Colonic mucosa (tissue), 4 donors: ENCODE measurements around the gene SLC7A1. TPM values are rescaled to one million over a fixed set of nuclear protein-coding genes. Genes with fewer than 3 reads are reported as not detected.

ENCODE experiments used
- DNase-seq: peaks from one replicate; pipeline ENCODE4 v3.0.0-alpha.2; 2020
- H3K27ac ChIP-seq: fragments of 200-600 bp; one replicate; pipeline ENCODE4 v1.8.0; 2021
- H3K27me3 ChIP-seq: fragments of 200-600 bp; one replicate; pipeline ENCODE4 v1.8.0; 2021
- H3K36me3 ChIP-seq: fragments of 200-600 bp; one replicate; pipeline ENCODE4 v1.8.0; 2021
- H3K4me1 ChIP-seq: fragments of 200-600 bp; one replicate; pipeline ENCODE4 v1.8.0; 2021; ENCODE audit warnings: mild to moderate bottlenecking
- H3K4me3 ChIP-seq: fragments of 200-600 bp; one replicate; pipeline ENCODE4 v1.8.0; 2021
- H3K9ac ChIP-seq, 2 donors: one replicate each; pipeline ENCODE4 v1.7.0; 2013; ENCODE audit warnings: control low read depth in 2 of 2, low read depth in 2 of 2, low read length in 2 of 2
- H3K9me3 ChIP-seq: fragments of 200-600 bp; one replicate; pipeline ENCODE4 v1.8.0; 2021
- intact Hi-C: fragments of 100-400 bp; cut with DNase I; formaldehyde crosslinking; loops from one replicate; pipeline ENCODE4 v1.14.1; 2022
- total RNA-seq, 2 donors: library from RNA; stranded (reverse); fragmentation: NEBNext Ultra II Directional in 1 of 2; extraction: Animal tissue kit (Norgen Biotek cat#: 25700) in 1 of 2; gene quantifications; one replicate each; pipeline ENCODE4 v1.2.1, GENCODE V29; 2021
- TF ChIP-seq, protein P1 (sequence below): fragments of 200-600 bp; IDR thresholded peaks from one replicate; pipeline ENCODE4 v1.8.0; 2022; ENCODE audit warnings: antibody characterized with exemption, mild to moderate bottlenecking
- donor health status: healthy.
- donor health status: DM: no; HTN: no; CAD: no.
- donor health status: DM: no; HTN: no; CAD: no.

Gene SLC7A1
- total RNA-seq, 2 donors from 2014 or later, result 52.4 to 62.8 TPM

DNA sequence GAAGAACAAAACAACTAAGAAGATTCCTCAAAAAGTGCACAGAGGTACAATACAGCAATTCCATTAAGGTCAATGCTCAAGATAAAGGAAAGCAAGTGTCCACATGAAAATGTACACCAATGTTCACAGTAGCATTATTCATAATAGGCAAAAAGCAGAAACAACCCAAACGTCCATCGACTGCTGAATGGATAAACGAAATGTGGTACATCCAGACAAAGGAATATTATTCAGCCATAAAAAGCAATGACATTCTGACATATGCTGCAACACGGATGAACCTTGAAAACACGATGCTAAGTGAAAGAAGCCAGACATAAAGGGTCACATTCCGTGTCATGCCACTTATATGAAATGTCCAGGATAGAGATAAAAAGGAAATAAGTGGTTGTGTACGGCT is 29.3 kb downstream of the SLC7A1 start:
- TF ChIP-seq, protein P1, sequence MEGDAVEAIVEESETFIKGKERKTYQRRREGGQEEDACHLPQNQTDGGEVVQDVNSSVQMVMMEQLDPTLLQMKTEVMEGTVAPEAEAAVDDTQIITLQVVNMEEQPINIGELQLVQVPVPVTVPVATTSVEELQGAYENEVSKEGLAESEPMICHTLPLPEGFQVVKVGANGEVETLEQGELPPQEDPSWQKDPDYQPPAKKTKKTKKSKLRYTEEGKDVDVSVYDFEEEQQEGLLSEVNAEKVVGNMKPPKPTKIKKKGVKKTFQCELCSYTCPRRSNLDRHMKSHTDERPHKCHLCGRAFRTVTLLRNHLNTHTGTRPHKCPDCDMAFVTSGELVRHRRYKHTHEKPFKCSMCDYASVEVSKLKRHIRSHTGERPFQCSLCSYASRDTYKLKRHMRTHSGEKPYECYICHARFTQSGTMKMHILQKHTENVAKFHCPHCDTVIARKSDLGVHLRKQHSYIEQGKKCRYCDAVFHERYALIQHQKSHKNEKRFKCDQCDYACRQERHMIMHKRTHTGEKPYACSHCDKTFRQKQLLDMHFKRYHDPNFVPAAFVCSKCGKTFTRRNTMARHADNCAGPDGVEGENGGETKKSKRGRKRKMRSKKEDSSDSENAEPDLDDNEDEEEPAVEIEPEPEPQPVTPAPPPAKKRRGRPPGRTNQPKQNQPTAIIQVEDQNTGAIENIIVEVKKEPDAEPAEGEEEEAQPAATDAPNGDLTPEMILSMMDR, result no peak
- Histone ChIP-seq H3K36me3 (no peaks in the 10 kb centered on the region), H3K9me3 (no peaks in the 10 kb centered on the region), H3K9ac (no peak overlapping the region), H3K27ac (no peak overlapping the region), H3K4me1 (peaks cover 10% of the 10 kb centered on the region), H3K4me3 (no peak overlapping the region), H3K27me3 (no peaks in the 10 kb centered on the region)
- no peak for DNase-seq
- intact Hi-C loops, result no loop called here

DNA sequence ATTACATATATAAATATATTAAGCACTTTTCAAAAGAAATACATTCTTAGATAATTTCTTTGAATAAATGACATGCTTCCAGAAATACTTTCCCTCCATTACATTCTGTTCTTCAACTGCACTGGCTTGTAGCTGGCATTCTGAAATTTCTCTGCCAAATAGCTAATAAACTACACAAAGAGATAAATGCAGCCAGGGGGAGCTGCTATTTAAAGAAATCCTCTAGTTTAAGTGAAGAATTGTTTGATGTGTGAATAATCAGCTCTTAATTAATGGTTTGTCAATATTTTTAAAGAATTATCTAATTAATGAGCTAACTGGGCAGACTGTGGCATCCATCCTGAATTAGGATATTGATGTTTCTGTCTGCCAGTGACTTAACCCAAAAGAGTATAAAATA is 30.7 kb downstream of the SLC7A1 start:
- peaks cover 6% of the 10 kb centered on the region for H3K4me1 ChIP-seq
- H3K36me3 ChIP-seq, result no peaks in the 10 kb centered on the region
- H3K4me3 ChIP-seq, result no peak overlapping the region
- H3K27me3 ChIP-seq, result no peaks in the 10 kb centered on the region
- no peaks in the 10 kb centered on the region for H3K9me3 ChIP-seq
- TF ChIP-seq, protein P1, result no peak
- no peak overlapping the region for H3K27ac ChIP-seq
- H3K9ac ChIP-seq, result no peak overlapping the region
- no peak for DNase-seq
- intact Hi-C loops, result no loop called here

GRCh38 chr13:29564373-29564772 is 31.1 kb downstream of the SLC7A1 start:
- Histone ChIP-seq H3K4me1 (peaks cover 4% of the 10 kb centered on the region), H3K27me3 (no peaks in the 10 kb centered on the region), H3K9me3 (no peaks in the 10 kb centered on the region), H3K27ac (no peak overlapping the region), H3K36me3 (no peaks in the 10 kb centered on the region), H3K4me3 (no peak overlapping the region), H3K9ac (no peak overlapping the region)
- no peak for DNase-seq
- intact Hi-C loops, result no loop called here
- TF ChIP-seq, protein P1, result no peak

DNA sequence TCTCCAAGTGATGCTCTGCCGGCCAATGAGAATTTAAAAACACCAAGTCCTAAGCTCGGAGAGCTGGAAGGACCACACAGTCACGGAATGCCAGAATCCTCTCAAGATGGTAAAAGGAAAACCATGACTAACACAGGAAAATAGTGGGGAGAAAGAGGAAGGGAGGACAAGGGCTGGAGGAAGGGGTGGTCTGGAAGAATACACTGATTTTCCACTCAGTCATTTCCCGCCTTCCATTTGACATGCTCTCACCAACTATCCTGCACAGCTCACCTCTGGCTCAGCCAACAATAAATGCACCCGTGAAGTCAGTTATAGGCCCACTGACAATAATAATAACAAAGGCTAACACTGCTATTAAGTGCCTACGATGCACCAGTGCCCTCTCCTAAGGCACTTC is 31.5 kb downstream of the SLC7A1 start:
- H3K9me3 ChIP-seq, result no peaks in the 10 kb centered on the region
- TF ChIP-seq, protein P1, result no peak
- no peaks in the 10 kb centered on the region for H3K27me3 ChIP-seq
- no peak overlapping the region for H3K9ac ChIP-seq
- no peaks in the 10 kb centered on the region for H3K36me3 ChIP-seq
- no peak overlapping the region for H3K4me3 ChIP-seq
- peaks cover 4% of the 10 kb centered on the region for H3K4me1 ChIP-seq
- no peak for DNase-seq
- no peak overlapping the region for H3K27ac ChIP-seq
- intact Hi-C loops, result no loop called here

- H3K4me3 ChIP-seq, result no peak overlapping the region
- peaks cover 4% of the 10 kb centered on the region for H3K4me1 ChIP-seq
- intact Hi-C loops, result no loop called here
- H3K9ac ChIP-seq, result no peak overlapping the region
- H3K9me3 ChIP-seq, result no peaks in the 10 kb centered on the region
- H3K36me3 ChIP-seq, result no peaks in the 10 kb centered on the region
- H3K27ac ChIP-seq, result no peak overlapping the region
- DNase-seq, result no peak
- TF ChIP-seq, protein P1, result no peak
- H3K27me3 ChIP-seq, result no peaks in the 10 kb centered on the region
Observed at GRCh38 chr13:29562786-29563438, 32.6 kb downstream of the SLC7A1 start.
